HG03039 (cell line): Measurements from ENCODE around the gene HDAC1.
"Not testable (repeated sequence)": the region's sequence is repeated elsewhere in the genome, so short reads cannot be mapped to it uniquely, and the experiment has no call there.

Experiments
- ATAC-seq: cut with Tn5 transposase; IDR thresholded peaks from one replicate; pipeline ENCODE4 v1.9.1; 2021; ENCODE audit warnings: mild to moderate bottlenecking, moderate library complexity; ENCODE audit not compliant: unreplicated experiment

HDAC1 gene

GRCh38 chr1:32273391-32274208 is 18.3 kb upstream of the HDAC1 start:
- no peak for ATAC-seq

GRCh38 chr1:32274646-32275340 is 17.1 kb upstream of the HDAC1 start:
- ATAC-seq, result no peak

- no peak for ATAC-seq
Measured at GRCh38 chr1:32275424-32275823, 16.5 kb upstream of the HDAC1 start.

GRCh38 chr1:32276032-32276782 is 15.7 kb upstream of the HDAC1 start:
- no peak for ATAC-seq

- not testable (repeated sequence) for ATAC-seq
Measured at GRCh38 chr1:32284777-32285176, 7.1 kb upstream of the HDAC1 start.

GRCh38 chr1:32285658-32286057 is 6.2 kb upstream of the HDAC1 start:
- ATAC-seq, result no peak

- ATAC-seq, result no peak
Measured at GRCh38 chr1:32286763-32287162, 5.1 kb upstream of the HDAC1 start.

GRCh38 chr1:32289256-32289655 is 2.6 kb upstream of the HDAC1 start:
- no peak for ATAC-seq

GRCh38 chr1:32291145-32291707 is 657 bp upstream of the HDAC1 start:
- no peak for ATAC-seq

GRCh38 chr1:32298211-32298610 is 6.3 kb downstream of the HDAC1 start:
- not testable (repeated sequence) for ATAC-seq

- ATAC-seq, result no peak
Measured at GRCh38 chr1:32299327-32299726, 7.4 kb downstream of the HDAC1 start.

GRCh38 chr1:32303358-32303757 is 11.5 kb downstream of the HDAC1 start:
- ATAC-seq, result no peak

GRCh38 chr1:32303997-32304622 is 12.2 kb downstream of the HDAC1 start:
- ATAC-seq, result no peak

GRCh38 chr1:32305310-32305709 is 13.4 kb downstream of the HDAC1 start:
- no peak for ATAC-seq

- no peak for ATAC-seq
Measured at GRCh38 chr1:32307324-32307723, 15.4 kb downstream of the HDAC1 start.

- ATAC-seq, result no peak
Measured at GRCh38 chr1:32309960-32310359, 18.1 kb downstream of the HDAC1 start.

GRCh38 chr1:32311709-32312393 is 20.0 kb downstream of the HDAC1 start:
- no peak for ATAC-seq

- ATAC-seq, result no peak
Measured at GRCh38 chr1:32316903-32317277, 25.0 kb downstream of the HDAC1 start.

GRCh38 chr1:32318127-32318869 is 26.4 kb downstream of the HDAC1 start:
- no peak for ATAC-seq
